Measurements from ENCODE around the gene KXD1. TPM values are rescaled to one million over a fixed set of nuclear protein-coding genes. Genes with fewer than 3 reads are reported as not detected.

Gene KXD1
- polyA plus RNA-seq, 3 donors, result 63.6 to 92.0 (median 82.6) TPM

DNA sequence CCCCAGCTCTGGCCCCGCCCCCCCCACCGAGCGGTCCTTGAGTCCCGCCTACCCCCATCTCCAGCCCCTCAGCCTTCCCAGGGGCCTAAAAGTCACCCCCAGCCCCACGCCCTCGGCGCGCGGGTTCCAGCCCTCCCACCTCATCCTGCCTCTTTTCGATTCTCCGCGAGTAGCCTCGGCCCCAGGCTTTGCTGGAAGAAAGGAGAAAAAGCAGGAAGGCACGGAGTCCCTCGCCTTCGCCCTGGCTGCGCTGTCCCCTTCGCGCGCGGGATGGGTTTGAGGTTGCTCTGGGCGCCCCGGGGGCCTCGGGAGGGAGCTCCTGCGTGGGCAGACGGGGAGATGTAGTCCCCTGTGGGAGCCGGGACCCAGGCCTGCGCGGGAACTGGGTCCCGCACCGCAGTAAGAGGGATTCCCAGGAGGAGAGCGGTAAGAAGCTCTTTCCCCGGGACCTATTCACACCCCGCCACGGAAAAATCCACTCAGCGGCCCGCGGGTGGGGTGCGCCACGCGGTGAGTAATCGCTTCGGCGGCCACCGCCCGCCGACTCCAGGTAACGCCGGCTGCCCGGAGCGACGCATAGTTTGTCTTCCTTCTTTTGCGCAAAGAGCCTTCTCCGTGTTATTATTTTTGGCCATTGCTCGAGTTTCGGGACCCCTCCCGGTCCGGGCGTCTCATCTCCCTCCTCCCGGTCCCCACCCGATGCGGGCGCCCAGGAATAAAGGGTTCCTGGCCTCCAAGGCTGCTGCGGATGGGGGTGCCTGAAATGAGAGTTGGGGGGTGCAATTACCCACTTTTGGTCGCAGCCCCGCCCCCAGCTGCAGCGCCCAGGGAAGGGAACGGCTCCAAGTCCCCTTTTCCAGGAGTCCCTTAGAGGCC, 49.8 kb downstream of the KXD1 start:
- 1 to 3% (median 2%) methylated on average over 56 to 68 of the region's 68 CpGs for WGBS, 3 donors
- no peak overlapping the region for H3K27ac ChIP-seq (ENCODE audit: low read depth, low read length)

DNA sequence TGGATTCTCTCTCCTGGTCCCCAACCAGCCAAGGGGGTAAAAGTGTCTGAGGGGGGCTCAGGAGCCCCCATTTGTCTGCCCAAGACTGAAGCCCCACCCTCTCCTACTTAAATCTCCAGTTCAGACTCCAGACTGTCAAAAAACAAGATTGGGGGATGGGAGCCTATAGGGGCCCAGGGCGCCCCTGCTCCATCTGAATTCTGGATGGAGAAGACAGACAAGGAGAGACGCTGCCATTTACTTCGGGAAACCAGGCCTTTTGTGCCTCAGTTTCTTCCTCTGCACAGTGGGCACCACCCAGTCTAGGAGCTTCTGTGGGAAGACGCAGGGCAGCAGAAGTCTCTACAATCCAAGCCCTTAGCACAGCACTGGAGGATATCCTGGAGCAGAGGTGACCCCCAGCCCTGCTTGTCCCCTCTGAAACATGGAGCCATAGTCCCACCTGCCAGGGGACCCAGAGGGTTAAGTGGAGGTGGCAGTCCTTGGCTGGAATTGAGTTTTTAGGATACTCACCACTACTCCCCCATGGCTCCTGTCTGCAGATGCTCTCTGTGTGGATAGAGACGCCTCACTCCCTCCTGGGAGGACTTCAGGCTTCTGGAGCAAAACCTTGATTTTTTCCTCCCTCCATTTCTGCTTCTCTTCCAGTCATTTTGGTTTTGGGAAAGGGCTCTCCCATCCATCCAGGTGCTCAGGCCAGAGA, 50.6 kb downstream of the KXD1 start:
- no peak overlapping the region for H3K27ac ChIP-seq (ENCODE audit: low read depth, low read length)
- WGBS, 3 donors, result 18 to 28% (median 26%) methylated on average over 5 of the region's 5 CpGs

DNA sequence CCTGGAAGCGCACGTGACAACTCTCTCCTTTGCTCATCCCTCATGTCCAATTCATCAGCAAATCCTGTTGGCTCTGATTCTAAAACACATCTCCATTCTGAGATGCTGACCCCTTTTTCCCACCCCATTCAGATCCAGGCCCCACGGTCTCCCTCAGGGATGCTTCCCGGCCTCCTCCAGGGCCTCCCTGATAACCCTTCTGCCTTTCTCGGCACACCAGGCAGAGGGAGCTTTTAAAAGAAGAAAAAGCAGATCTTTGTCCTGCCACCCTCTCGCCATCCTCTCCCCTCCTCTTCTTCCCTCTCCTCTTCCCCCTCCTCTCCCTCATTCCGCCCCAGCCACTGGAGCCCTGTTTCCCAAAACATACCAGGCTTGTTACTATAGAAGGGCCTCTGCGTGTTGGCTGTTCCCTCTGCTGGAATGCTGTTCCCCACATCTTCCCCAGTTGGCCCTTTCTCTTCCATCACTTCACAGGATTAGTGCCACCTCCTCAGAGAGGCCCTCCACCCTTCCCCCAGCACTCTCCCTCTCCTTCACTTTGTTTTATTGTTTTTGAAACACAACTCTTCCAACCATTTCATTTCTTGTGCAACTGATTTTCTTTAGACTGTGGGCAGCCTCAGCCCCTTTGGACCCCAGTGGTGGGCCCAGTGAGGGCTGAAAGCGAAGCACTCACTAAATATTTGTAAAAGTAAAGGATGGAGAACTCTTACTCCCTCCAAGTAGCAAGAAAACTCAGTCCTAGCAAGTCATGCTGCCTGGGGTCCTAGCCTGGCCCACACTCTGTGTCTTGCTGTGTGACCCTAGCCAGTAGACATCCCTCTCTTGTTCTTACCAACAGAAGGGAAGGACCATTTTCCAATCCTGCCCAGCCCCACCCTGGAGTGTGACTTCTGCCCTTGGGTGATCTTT, 51.4 kb downstream of the KXD1 start:
- WGBS, 3 donors, result 49 to 59% (median 58%) methylated on average over 9 of the region's 9 CpGs
- no peak overlapping the region for H3K27ac ChIP-seq (ENCODE audit: low read depth, low read length)

DNA sequence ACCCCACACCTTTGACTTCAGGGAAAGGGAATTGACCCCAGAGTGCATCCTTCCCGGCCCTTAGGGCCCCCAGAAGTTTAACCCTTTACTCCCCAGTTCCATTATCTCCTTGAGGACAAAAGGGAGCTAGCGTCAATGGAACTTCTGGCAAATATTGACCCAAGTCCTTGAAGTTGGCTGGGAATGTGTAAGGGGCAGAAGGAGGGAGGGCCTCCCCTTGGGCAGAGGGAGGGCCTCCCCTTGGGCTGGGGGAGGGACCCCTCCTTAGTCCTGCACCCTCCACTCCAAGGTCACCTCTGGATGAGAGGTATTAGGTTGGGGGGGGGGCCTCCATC, 52.0 kb downstream of the KXD1 start:
- 17 to 43% (median 36%) methylated on average over 2 of the region's 2 CpGs for WGBS, 3 donors
- H3K27ac ChIP-seq (ENCODE audit: low read depth, low read length), result no peak overlapping the region

DNA sequence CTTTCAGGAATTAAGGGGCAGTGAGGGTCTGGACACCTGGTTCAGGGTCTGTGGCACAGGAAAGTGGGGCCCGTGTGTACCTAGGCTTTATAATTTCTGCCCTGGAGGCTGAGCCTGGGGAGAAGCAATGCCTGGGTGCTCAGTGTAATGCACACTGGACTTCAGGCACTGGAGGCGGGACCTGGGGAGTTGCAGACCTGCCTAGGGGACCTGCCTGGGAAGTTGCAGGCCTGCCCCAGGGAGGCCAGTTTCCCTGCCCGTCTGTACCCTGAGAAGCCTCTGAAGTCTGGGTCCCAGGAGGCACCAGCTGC, 52.5 kb downstream of the KXD1 start:
- WGBS, 3 donors, result 33 to 48% (median 39%) methylated on average over 3 of the region's 3 CpGs
- H3K27ac ChIP-seq (ENCODE audit: low read depth, low read length), result no peak overlapping the region

DNA sequence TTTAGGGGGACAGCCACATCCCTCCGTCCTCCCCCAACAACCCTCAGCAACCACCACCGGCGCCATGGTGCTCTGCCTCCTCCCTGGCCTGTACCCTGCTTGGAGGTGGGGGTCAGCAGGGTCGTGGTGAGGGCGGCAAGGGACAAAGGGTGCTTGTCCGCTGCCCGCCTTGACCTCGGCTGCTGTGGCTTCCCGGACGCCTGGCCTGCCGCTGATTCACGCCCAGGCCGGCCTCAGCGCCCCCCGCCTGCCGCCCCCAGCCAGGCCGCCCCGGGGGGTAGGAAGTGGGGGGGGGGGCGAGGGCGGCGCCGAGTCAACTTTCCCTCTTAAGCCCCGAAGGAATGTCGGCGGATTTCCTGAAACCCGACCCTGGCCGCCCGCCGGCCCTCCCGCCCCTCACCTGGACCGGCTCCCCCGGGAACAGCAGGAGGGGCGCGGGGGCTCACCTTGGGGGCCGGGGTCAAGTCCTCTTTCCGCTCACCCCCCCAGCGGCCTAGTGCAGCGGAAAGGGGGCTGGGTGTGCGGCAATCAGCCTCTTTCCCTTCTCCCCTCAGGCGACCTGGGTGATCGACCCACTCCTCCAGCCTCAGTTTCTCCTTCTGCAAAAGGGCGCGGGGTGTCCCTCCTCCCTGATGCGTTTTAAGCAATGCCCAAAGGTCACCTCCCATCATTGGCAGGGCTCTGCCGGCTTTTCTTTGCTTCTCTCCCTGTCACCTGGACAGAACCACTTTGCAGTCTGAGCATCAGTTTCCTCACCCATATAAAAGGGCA, 53.1 kb downstream of the KXD1 start:
- WGBS, 3 donors, result 4 to 8% (median 4%) methylated on average over 26 to 45 of the region's 45 CpGs
- H3K27ac ChIP-seq (ENCODE audit: low read depth, low read length), result no peak overlapping the region

DNA sequence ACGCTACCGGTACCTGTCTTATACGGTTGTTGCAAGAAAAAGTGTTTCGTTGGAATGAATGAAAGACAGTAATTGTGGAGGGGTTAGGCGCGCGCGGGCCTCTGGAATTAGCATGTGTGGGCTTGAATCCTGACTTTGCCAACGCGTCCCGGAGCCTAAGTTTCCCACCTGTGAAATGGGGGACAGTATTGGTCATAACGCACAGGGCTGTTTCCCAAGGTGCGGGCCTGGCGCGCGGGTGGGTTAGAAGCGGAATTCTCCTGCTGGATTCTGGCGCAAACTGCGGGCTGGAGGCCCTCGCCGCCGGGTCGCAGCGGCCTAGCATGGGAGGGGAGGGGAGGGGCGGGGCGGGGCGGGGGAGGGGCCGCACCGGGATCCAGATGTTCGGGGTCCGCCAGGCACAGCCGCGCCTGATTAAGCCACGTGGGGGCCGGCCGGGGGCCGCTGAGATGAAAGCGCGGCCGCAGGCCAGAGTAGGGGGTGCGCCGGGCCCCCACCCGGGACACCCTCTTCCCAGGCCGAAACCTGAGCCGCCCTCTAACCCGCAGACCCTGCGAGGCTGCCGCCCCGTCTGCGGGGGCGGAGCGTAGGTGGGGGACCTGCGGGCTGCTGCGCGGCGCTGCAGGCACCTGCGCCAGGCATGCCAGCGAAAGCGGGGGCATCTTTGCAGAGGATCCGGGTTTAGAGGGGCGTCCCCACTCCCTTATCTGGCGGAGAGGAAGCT, 53.8 kb downstream of the KXD1 start:
- no peak overlapping the region for H3K27ac ChIP-seq (ENCODE audit: low read depth, low read length)
- WGBS, 3 donors, result 1 to 2% (median 2%) methylated on average over 46 to 61 of the region's 62 CpGs

DNA sequence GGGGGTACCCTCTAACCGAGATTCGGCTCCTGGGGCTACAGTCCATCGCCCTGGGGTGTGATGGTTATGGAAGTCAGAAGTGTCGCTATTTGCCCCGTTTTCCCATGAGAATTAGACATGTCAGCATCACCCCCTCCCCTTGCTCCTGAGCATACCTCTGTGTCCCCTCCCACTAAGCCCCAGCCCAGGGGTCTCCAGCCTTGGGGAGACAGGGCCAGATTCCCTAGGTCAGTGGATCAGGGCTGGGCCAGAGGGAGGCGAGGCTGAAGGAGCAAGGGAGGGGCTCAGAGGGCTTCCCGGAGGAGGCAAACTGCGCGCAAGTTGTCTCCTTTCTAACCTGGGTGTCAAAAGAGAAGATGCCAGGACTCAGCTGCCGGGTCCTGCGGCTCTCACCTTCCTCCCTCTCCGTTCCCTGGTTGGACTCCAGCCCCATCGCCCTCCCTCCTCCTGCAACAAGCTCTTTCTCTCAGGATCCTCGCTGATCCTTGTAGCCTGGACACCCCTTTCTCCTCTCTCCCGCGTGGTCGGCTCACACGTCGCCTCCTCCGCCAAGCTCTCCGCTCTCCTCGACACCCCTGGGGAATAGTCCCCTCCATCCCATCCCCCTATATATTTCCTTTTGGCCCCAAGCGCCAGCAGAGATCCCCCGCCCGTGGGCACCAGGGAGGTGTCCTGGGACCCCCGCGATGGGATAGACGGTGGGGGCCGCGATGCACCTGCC, 54.5 kb downstream of the KXD1 start:
- WGBS, 3 donors, result 1 to 2% (median 2%) methylated on average over 29 to 30 of the region's 30 CpGs
- H3K27ac ChIP-seq (ENCODE audit: low read depth, low read length), result no peak overlapping the region

DNA sequence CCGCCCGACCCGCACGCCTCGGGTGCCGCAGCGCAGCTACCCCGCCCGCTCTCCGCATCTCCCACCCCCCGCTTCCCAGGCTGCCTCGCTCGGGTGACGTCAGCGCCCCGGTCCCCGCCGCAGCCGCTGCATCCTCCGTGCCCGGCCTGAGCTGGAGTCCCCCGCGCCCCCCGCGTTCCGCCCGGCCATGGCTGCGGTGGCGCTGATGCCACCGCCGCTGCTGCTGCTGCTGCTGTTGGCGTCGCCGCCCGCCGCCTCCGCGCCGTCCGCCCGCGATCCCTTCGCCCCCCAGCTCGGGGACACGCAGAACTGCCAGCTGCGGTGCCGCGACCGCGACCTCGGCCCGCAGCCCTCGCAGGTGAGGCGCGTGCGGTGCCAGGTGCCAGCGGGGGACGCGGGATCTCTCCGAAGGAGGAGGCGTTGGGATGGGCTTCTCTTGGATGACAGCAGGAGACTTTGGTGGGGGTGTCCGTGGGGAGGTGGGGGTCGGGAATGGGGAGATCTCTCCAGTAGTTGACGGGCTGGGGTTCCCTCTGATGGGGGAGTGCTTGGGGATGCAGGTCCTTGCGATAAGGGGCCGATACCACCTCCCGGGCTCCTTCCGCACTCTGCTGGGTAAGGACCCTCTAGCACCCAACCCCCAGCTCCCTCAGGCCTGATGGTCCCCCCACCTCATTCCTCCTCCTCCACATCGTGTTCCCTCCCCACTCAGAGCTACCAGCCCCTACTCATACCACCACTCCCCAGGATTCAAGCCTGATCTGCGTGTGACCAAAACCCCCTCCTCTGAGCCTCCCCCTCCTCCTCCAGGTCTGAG, 55.3 kb downstream of the KXD1 start, which contains the start of gene TMEM59L:
TMEM59L (plus strand) TSS at position 99 of the 817 bp plus-strand sequence; CDS start at position 188, 89 bp downstream.
- H3K27ac ChIP-seq (ENCODE audit: low read depth, low read length), result no peak within 1 kb of the TSS
- WGBS, 3 donors, result 2 to 3% (median 2%) methylated on average over 38 to 70 of the region's 70 CpGs

DNA sequence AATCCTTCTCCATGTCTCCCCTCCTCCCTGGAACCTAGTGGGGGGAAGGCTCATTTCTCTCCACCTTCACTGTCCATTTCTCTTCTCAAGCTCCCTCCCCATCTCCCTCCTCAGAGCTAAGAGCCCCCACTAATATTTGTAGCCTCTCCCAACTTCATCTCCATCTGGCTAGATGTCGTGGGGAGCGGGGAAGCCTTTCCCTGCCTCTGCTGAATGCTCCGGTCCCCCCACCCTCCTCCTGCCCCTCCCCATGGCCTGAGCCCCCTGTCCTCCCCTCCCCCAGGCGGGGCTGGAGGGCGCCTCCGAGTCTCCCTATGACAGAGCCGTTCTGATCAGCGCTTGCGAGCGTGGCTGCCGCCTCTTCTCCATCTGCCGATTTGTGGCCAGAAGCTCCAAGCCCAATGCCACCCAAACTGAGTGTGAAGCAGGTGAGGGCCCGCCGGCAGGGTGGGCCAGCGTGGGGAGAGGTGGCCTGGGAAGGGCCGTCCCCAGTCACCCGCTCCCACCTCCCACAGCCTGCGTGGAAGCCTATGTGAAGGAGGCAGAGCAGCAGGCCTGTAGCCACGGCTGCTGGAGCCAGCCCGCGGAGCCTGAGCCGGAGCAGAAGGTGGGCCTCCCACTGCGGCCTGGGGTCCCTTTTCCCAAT, 56.0 kb downstream of the KXD1 start:
- WGBS, 3 donors, result 25 to 31% (median 26%) methylated on average over 21 to 23 of the region's 23 CpGs
- no peak overlapping the region for H3K27ac ChIP-seq (ENCODE audit: low read depth, low read length)

DNA sequence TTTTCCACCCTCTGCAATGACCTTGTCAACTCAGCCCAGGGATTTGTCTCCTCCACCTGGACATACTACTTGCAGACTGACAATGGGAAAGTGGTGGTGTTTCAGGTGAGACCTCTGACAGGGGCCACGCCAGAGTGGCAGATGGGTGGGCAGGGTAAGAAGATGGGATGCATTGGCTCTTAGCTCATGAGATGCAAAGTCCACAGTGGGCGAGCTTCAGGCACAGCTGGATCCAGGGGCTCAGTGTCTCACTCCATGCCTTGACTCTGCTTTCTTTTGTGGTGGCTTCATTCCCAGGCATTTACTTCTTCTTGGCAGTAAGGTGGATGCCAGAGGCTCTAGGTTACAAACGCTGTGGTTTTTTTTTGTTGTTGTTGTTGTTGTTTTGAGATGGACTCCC, 58.4 kb downstream of the KXD1 start:
- no peak overlapping the region for H3K27ac ChIP-seq (ENCODE audit: low read depth, low read length)
- 85 to 93% (median 91%) methylated on average over 3 of the region's 3 CpGs for WGBS, 3 donors

DNA sequence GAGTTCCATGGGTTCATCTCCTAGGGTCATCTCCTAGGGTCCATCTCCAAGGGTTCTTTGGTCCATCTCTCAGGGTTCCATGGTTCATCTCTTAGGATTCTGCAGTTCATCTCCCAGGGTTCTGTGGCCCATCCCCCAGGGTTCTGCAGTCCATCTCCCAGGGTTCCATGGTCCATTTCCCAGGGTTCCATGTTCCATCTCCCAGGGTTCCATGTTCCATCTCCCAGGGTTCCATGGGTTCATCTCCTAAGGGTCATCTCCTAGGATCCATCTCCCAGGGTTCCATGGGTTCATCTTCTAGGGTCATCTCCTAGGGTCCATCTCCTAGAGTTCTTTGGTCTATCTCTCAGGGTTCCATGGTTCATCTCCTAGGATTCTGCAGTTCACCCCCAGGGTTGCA, 59.9 kb downstream of the KXD1 start:
- H3K27ac ChIP-seq (ENCODE audit: low read depth, low read length), result no peak overlapping the region

DNA sequence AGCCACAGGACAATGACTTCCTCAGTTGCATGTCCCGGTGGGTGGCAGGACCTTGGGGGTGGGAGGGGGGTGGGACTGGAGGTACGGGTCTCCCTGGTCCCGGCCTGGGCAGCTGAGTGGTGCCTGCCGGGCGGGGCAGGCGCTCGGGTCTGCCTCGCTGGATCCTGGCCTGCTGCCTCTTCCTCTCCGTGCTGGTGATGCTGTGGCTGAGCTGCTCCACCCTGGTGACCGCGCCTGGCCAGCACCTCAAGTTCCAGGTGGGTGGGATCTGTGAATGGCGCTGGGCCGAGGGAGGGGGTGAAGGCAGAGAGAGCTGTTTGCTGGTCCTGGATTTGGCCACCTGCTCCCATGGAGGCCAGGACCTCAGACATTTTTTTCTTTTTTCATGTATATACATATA, 60.6 kb downstream of the KXD1 start:
- 93 to 97% (median 93%) methylated on average over 12 to 13 of the region's 13 CpGs for WGBS, 3 donors
- H3K27ac ChIP-seq (ENCODE audit: low read depth, low read length), result no peak overlapping the region
